IMR-90 (cell line): Measurements from ENCODE around the gene SERP2. TPM values are rescaled to one million over a fixed set of nuclear protein-coding genes. Genes with fewer than 3 reads are reported as not detected.

Experiments used
- ATAC-seq: fragments of 200-7000 bp; cut with Tn5 transposase; 2 replicates; pipeline ENCODE4 v1.9.1; 2020; ENCODE audit warnings: low read depth, mild to moderate bottlenecking, moderate library complexity
- BruUV-seq: library from RNA; stranded (reverse); fragments of 400-500 nt; replicated peaks from 2 replicates; lab custom pipeline; 2021; lab: Mats Ljungman, UMichigan
- CTCF ChIA-PET: fragments of 300-600 bp; formaldehyde crosslinking; extraction: SDS; loops from one replicate; lab custom pipeline; 2021; ENCODE audit warnings: antibody characterized with exemption; lab: Yijun Ruan, JAX
- POLR2A ChIA-PET: fragments of 300-600 bp; sonication (Branson Sonifier 250); formaldehyde crosslinking; loops from one replicate; lab custom pipeline; 2022; ENCODE audit warnings: antibody characterized with exemption; ENCODE audit not compliant: unreplicated experiment; lab: Charles Lee
- DNase-seq: peaks from one replicate; pipeline ENCODE4 v3.0.0; 2013
- H2AFZ ChIP-seq: replicated peaks from 2 replicates; pipeline ENCODE3; 2013; ENCODE audit warnings: low read length, mild to moderate bottlenecking; ENCODE audit not compliant: poor library complexity
- H2AK5ac ChIP-seq: 2 replicates; pipeline ENCODE4 v1.6.1; 2013; ENCODE audit warnings: low read depth, low read length, inconsistent platforms
- H2AK9ac ChIP-seq: replicated peaks from 2 replicates; pipeline ENCODE3; 2013; ENCODE audit warnings: mild to moderate bottlenecking, low read depth, low read length, moderate library complexity; ENCODE audit not compliant: poor library complexity
- H2BK120ac ChIP-seq: 2 replicates; pipeline ENCODE4 v1.6.1; 2013; ENCODE audit warnings: low read depth, low read length, inconsistent platforms
- H2BK15ac ChIP-seq: 3 replicates; pipeline ENCODE4 v1.6.1; 2013; ENCODE audit warnings: low read depth, low read length, inconsistent platforms
- H2BK20ac ChIP-seq: 2 replicates; pipeline ENCODE4 v1.6.1; 2013; ENCODE audit warnings: low read depth, mild to moderate bottlenecking, inconsistent platforms, low read length, moderate library complexity
- H2BK5ac ChIP-seq: 2 replicates; pipeline ENCODE4 v1.6.1; 2013; ENCODE audit warnings: mild to moderate bottlenecking, low read depth, low read length, inconsistent platforms; ENCODE audit not compliant: poor library complexity, severe bottlenecking
- H3K14ac ChIP-seq: replicated peaks from 2 replicates; pipeline ENCODE4 v1.6.1; 2013; ENCODE audit warnings: low read depth, low read length, inconsistent platforms
- H3K18ac ChIP-seq: 2 replicates; pipeline ENCODE4 v1.6.1; 2013; ENCODE audit warnings: low read depth, low read length, control low read depth
- H3K23ac ChIP-seq: 2 replicates; pipeline ENCODE4 v1.6.1; 2013; ENCODE audit warnings: low read depth, low read length, inconsistent platforms
- H3K27ac ChIP-seq: 2 replicates; pipeline ENCODE4 v1.5.1; 2013; ENCODE audit warnings: mild to moderate bottlenecking, control low read depth, low read length; ENCODE audit not compliant: insufficient read depth
- H3K27me3 ChIP-seq: 2 replicates; pipeline ENCODE4 v1.6.1; 2013; ENCODE audit warnings: low read length; ENCODE audit not compliant: control insufficient read depth, insufficient read depth
- H3K36me3 ChIP-seq: 2 replicates; pipeline ENCODE4 v1.6.1; 2013; ENCODE audit warnings: low read length, mixed read lengths; ENCODE audit not compliant: control insufficient read depth, insufficient read depth
- H3K4ac ChIP-seq: 2 replicates; pipeline ENCODE4 v1.6.1; 2013; ENCODE audit warnings: low read depth, low read length, inconsistent platforms
- H3K4me1 ChIP-seq: 2 replicates; pipeline ENCODE4 v1.6.1; 2013; ENCODE audit warnings: low read length, mixed read lengths; ENCODE audit not compliant: control insufficient read depth, insufficient read depth
- H3K4me2 ChIP-seq: 2 replicates; pipeline ENCODE4 v1.6.1; 2013; ENCODE audit warnings: low read depth, mild to moderate bottlenecking, control low read depth, low read length, moderate library complexity
- H3K4me3 ChIP-seq: 2 replicates; pipeline ENCODE4 v1.5.1; 2013; ENCODE audit warnings: low read depth, mild to moderate bottlenecking, control low read depth, low read length, moderate library complexity; ENCODE audit not compliant: insufficient read depth
- H3K56ac ChIP-seq: 2 replicates; pipeline ENCODE4 v1.6.1; 2013; ENCODE audit warnings: low read length, inconsistent platforms; ENCODE audit not compliant: insufficient read depth; ENCODE audit errors: extremely low read depth
- H3K79me1 ChIP-seq, 2 experiments: 2 replicates each; pipeline ENCODE4 v1.6.1; 2013; ENCODE audit warnings: low read length in 2 of 2, inconsistent platforms in 1 of 2, low read depth in 1 of 2
- H3K9ac ChIP-seq: 2 replicates; pipeline ENCODE4 v1.6.1; 2013; ENCODE audit warnings: low read depth, low read length, control low read depth
- H3K9me1 ChIP-seq: 2 replicates; pipeline ENCODE4 v1.6.1; 2013; ENCODE audit warnings: low read length, inconsistent platforms; ENCODE audit not compliant: insufficient read depth
- H3K9me3 ChIP-seq: 2 replicates; pipeline ENCODE4 v1.6.1; 2013; ENCODE audit warnings: low read length; ENCODE audit not compliant: control insufficient read depth, insufficient read depth
- H4K20me1 ChIP-seq: 2 replicates; pipeline ENCODE4 v1.6.1; 2013; ENCODE audit warnings: low read length, inconsistent platforms; ENCODE audit not compliant: insufficient read depth
- H4K5ac ChIP-seq: 2 replicates; pipeline ENCODE4 v1.6.1; 2013; ENCODE audit warnings: mild to moderate bottlenecking, low read depth, low read length, control low read depth
- H4K8ac ChIP-seq, 2 experiments: 2 replicates each; pipeline ENCODE4 v1.6.1; 2013; ENCODE audit warnings: low read depth in 2 of 2, low read length in 2 of 2, control low read depth in 1 of 2, inconsistent platforms in 1 of 2
- H4K91ac ChIP-seq: 2 replicates; pipeline ENCODE4 v1.6.1; 2013; ENCODE audit warnings: low read depth, low read length, inconsistent platforms; ENCODE audit not compliant: insufficient read depth
- BHLHE40 ChIP-seq: fragments of 150-350 bp; IDR thresholded peaks from 2 replicates; pipeline ENCODE4 v1.6.1; 2016; ENCODE audit warnings: mild to moderate bottlenecking, low read depth, low read length
- CEBPB ChIP-seq: IDR thresholded peaks from 2 replicates; pipeline ENCODE4 v1.6.1; 2012; ENCODE audit warnings: low read depth, low read length, improper control_type of control experiment
- CHD1 ChIP-seq: IDR thresholded peaks from 2 replicates; pipeline ENCODE4 v1.6.1; 2012; ENCODE audit warnings: low read depth, low read length, improper control_type of control experiment
- FOS ChIP-seq: fragments of 150-350 bp; IDR thresholded peaks from 2 replicates; pipeline ENCODE4 v1.6.1; 2016; ENCODE audit warnings: low read depth, low read length
- MAFK ChIP-seq: IDR thresholded peaks from 2 replicates; pipeline ENCODE4 v1.6.1; 2012; ENCODE audit warnings: low read depth, low read length, improper control_type of control experiment
- MAZ ChIP-seq: IDR thresholded peaks from 2 replicates; pipeline ENCODE4 v1.6.1; 2012; ENCODE audit warnings: low read depth, mild to moderate bottlenecking, low read length, improper control_type of control experiment, moderate library complexity, borderline replicate concordance
- MXI1 ChIP-seq: IDR thresholded peaks from 2 replicates; pipeline ENCODE4 v1.6.1; 2012; ENCODE audit warnings: low read depth, mild to moderate bottlenecking, low read length, moderate library complexity, borderline replicate concordance
- NFE2L2 ChIP-seq: fragments of 150-350 bp; IDR thresholded peaks from 2 replicates; pipeline ENCODE4 v1.6.1; 2016; ENCODE audit warnings: low read depth, mild to moderate bottlenecking, low read length
- POLR2A ChIP-seq: IDR thresholded peaks from 2 replicates; pipeline ENCODE4 v1.6.1; 2012; ENCODE audit warnings: mild to moderate bottlenecking, low read depth, low read length
- RAD21 ChIP-seq: IDR thresholded peaks from 2 replicates; pipeline ENCODE4 v1.6.1; 2012; ENCODE audit warnings: low read length, improper control_type of control experiment
- RCOR1 ChIP-seq: IDR thresholded peaks from 2 replicates; pipeline ENCODE4 v1.6.1; 2012; ENCODE audit warnings: mild to moderate bottlenecking, low read length, improper control_type of control experiment; ENCODE audit not compliant: insufficient replicate concordance
- RFX5 ChIP-seq: IDR thresholded peaks from 2 replicates; pipeline ENCODE4 v1.8.0; 2012; ENCODE audit warnings: low read depth, mild to moderate bottlenecking, low read length, moderate library complexity
- SMC3 ChIP-seq: fragments of 150-350 bp; IDR thresholded peaks from 2 replicates; pipeline ENCODE4 v1.6.1; 2016; ENCODE audit warnings: low read depth, mild to moderate bottlenecking, antibody characterized with exemption, low read length, moderate library complexity
- WGBS, 2 experiments: methylation state at CpG; one replicate each; pipeline versions ENCODE4 v1.1.5 to v1.1.7; 2013; ENCODE audit warnings: missing lambda C conversion rate in 2 of 2; ENCODE audit not compliant: insufficient read length in 1 of 2; ENCODE audit errors: extremely low coverage in 2 of 2; 5-methylcytosine and 5-hydroxymethylcytosine counted together
- dilution Hi-C: fragments of 300-500 bp; cut with HindIII; formaldehyde crosslinking; loops from one replicate; pipeline ENCODE4 v1.14.3; 2018; ENCODE audit warnings: low sequenced_read_pairs; ENCODE audit not compliant: unreplicated experiment
- in situ Hi-C: fragments of 300-500 bp; cut with MboI; formaldehyde crosslinking; loops from 3 replicates; pipeline ENCODE4 v1.14.3; 2019; ENCODE audit warnings: low sequenced_read_pairs, inconsistent platforms, mixed read lengths
- intact Hi-C: fragments of 100-400 bp; cut with micrococcal nuclease; formaldehyde crosslinking; loops from 2 replicates; pipeline ENCODE4 v1.10.0; 2022
- polyA plus RNA-seq, 3 experiments: library from polyadenylated mRNA; depleted of rRNA; stranded (reverse); fragments of >200 nt; gene quantifications; 2 replicates each; pipeline ENCODE4 v1.2.3, GENCODE V29; 2012; ENCODE audit warnings: low replicate concordance in 1 of 3
- total RNA-seq: library from RNA; depleted of rRNA; stranded (reverse); fragments of >200 nt; gene quantifications from 2 replicates; pipeline ENCODE4 v1.2.3, GENCODE V29; 2012
- TF ChIP-seq, protein P1 (sequence below): fragments of 150-350 bp; IDR thresholded peaks from 2 replicates; pipeline ENCODE4 v1.6.1; 2017; ENCODE audit warnings: mild to moderate bottlenecking, antibody characterized with exemption, low read length, low read depth
- TF ChIP-seq, protein P2 (sequence below): conservative IDR thresholded peaks from 2 replicates; pipeline ENCODE4 v1.5.1; 2012; ENCODE audit warnings: mild to moderate bottlenecking, low read depth, low read length, improper control_type of control experiment
- TF ChIP-seq, protein P3 (sequence below): fragments of 150-350 bp; IDR thresholded peaks from 2 replicates; pipeline ENCODE4 v1.6.1; 2016; ENCODE audit warnings: low read depth, mild to moderate bottlenecking, low read length, moderate library complexity, borderline replicate concordance

SERP2 gene
- total and polyA plus RNA-seq, 2 of the 4 experiments (the other 2 are of a cell fraction) = 0.54 to 1.4 TPM

DNA sequence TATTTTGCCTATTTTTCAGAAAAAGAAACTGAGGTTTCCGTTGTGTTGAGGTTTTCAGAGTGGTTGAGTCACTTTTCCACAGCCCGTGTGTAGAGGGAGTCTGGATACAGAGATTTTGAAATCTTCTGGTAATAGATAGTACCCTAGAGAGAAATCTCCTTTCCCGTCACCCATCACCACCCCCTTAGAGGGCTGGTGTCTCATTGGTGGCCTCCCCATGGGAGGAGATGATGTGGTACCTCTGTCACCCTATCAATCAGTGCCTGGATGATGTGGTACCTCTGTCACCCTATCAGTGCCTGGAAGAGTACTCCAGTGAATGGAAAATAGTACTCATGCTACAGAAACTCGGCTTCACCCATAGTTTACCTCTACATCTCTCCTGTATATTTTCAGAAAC lies 42.2 kb upstream of the SERP2 start:
- H4K5ac ChIP-seq = no peak overlapping the region
- dilution Hi-C loops = no loop called here
- H3K9ac ChIP-seq = no peak overlapping the region

More for the DNA sequence above, 42.2 kb upstream of the SERP2 start:
- H3K9me3 ChIP-seq = no peaks in the 10 kb centered on the region
- no peak overlapping the region for H3K56ac ChIP-seq
- no peak overlapping the region for H2BK15ac ChIP-seq
- H3K14ac ChIP-seq = no peak overlapping the region
- no peaks in the 10 kb centered on the region for H4K20me1 ChIP-seq
- no peaks in the 10 kb centered on the region for H3K36me3 ChIP-seq
- no TSS peak for BruUV-seq
- DNase-seq = no peak
- peaks cover 5% of the 10 kb centered on the region for H3K4me1 ChIP-seq
- no peak overlapping the region for H2BK20ac ChIP-seq
- ChIA-PET POLR2A (no interaction called here), CTCF (no interaction called here)
- H3K4me2 ChIP-seq = no peak overlapping the region
- no peak overlapping the region for H2BK5ac ChIP-seq
- in situ Hi-C loops (no loop called here), intact Hi-C loops (no loop called here)
- WGBS, 2 experiments = no CpG with 5 or more reads among the region's 4 CpGs
- no peaks in the 10 kb centered on the region for H3K27me3 ChIP-seq
- H3K4me3 ChIP-seq = no peak overlapping the region
- no peak for TF ChIP-seq FOS
- no peak for TF ChIP-seq RCOR1
- TF ChIP-seq, protein P1, sequence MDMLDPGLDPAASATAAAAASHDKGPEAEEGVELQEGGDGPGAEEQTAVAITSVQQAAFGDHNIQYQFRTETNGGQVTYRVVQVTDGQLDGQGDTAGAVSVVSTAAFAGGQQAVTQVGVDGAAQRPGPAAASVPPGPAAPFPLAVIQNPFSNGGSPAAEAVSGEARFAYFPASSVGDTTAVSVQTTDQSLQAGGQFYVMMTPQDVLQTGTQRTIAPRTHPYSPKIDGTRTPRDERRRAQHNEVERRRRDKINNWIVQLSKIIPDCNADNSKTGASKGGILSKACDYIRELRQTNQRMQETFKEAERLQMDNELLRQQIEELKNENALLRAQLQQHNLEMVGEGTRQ = no peak
- TF ChIP-seq CEBPB = no peak
- TF ChIP-seq, protein P2, sequence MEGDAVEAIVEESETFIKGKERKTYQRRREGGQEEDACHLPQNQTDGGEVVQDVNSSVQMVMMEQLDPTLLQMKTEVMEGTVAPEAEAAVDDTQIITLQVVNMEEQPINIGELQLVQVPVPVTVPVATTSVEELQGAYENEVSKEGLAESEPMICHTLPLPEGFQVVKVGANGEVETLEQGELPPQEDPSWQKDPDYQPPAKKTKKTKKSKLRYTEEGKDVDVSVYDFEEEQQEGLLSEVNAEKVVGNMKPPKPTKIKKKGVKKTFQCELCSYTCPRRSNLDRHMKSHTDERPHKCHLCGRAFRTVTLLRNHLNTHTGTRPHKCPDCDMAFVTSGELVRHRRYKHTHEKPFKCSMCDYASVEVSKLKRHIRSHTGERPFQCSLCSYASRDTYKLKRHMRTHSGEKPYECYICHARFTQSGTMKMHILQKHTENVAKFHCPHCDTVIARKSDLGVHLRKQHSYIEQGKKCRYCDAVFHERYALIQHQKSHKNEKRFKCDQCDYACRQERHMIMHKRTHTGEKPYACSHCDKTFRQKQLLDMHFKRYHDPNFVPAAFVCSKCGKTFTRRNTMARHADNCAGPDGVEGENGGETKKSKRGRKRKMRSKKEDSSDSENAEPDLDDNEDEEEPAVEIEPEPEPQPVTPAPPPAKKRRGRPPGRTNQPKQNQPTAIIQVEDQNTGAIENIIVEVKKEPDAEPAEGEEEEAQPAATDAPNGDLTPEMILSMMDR = no peak
- no peak for TF ChIP-seq CHD1
- no peak for TF ChIP-seq BHLHE40
- TF ChIP-seq SMC3 = no peak
- TF ChIP-seq MXI1 = no peak
- TF ChIP-seq RAD21 = no peak
- TF ChIP-seq, protein P3, sequence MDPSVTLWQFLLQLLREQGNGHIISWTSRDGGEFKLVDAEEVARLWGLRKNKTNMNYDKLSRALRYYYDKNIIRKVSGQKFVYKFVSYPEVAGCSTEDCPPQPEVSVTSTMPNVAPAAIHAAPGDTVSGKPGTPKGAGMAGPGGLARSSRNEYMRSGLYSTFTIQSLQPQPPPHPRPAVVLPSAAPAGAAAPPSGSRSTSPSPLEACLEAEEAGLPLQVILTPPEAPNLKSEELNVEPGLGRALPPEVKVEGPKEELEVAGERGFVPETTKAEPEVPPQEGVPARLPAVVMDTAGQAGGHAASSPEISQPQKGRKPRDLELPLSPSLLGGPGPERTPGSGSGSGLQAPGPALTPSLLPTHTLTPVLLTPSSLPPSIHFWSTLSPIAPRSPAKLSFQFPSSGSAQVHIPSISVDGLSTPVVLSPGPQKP = no peak
- TF ChIP-seq NFE2L2 = no peak
- TF ChIP-seq POLR2A = no peak
- TF ChIP-seq MAFK = no peak
- TF ChIP-seq MAZ = no peak
- no peak for TF ChIP-seq RFX5
- H4K8ac ChIP-seq = no peak overlapping the region
- no peak overlapping the region for H3K23ac ChIP-seq
- H2AK5ac ChIP-seq = no peak overlapping the region
- no peaks in the 10 kb centered on the region for H3K79me1 ChIP-seq
- H3K27ac ChIP-seq = no peak overlapping the region
- H3K18ac ChIP-seq = no peak overlapping the region
- no peak overlapping the region for H2AK9ac ChIP-seq
- ATAC-seq = no peak
- H3K9me1 ChIP-seq = 0 out of 2 replicates have a peak, but pooled peaks cover 5% of the 10 kb centered on the region
- H4K91ac ChIP-seq = no peak overlapping the region
- H2AFZ ChIP-seq = no peak overlapping the region
- no peak overlapping the region for H3K4ac ChIP-seq
- no peak overlapping the region for H2BK120ac ChIP-seq
